NT2/D1 (cell line): Measurements from ENCODE around the gene PRDM12.

Experiments
- YY1 ChIP-seq: IDR thresholded peaks from 2 replicates; pipeline ENCODE4 v1.6.1; 2011; ENCODE audit not compliant: insufficient read length, insufficient read depth
- ZNF274 ChIP-seq: IDR thresholded peaks from 2 replicates; pipeline ENCODE4 v1.6.1; 2011; ENCODE audit warnings: mild to moderate bottlenecking, low read depth, low read length

- TF ChIP-seq ZNF274 (no peak), YY1 (no peak)
These were observed 36.2 kb upstream of the PRDM12 start for GRCh38 chr9:130627896-130628792.
